Loucy (cell line): ENCODE data around the gene HTRA3.

Experiments used
- H2AFZ ChIP-seq: fragments of 200-600 bp; sonication (generic); 2 replicates; pipeline ENCODE4 v1.6.0; 2016; ENCODE audit warnings: antibody characterized with exemption, mild to moderate bottlenecking, low read length, moderate library complexity
- H3F3A ChIP-seq: fragments of 200-600 bp; 2 replicates; pipeline ENCODE4 v1.6.0; 2016; ENCODE audit warnings: antibody characterized with exemption, low read depth, mild to moderate bottlenecking
- H3K27me3 ChIP-seq: fragments of 200-600 bp; sonication (generic); 2 replicates; pipeline ENCODE4 v1.6.1; 2014; ENCODE audit warnings: low read length, mild to moderate bottlenecking; ENCODE audit not compliant: insufficient read depth, poor library complexity, severe bottlenecking
- H3K36me3 ChIP-seq: fragments of 200-600 bp; sonication (generic); 2 replicates; pipeline ENCODE4 v1.6.1; 2016; ENCODE audit warnings: low read length; ENCODE audit not compliant: insufficient read depth
- H3K4me1 ChIP-seq: fragments of 200-600 bp; sonication (generic); 2 replicates; pipeline ENCODE4 v1.5.1; 2014; ENCODE audit warnings: low read length, mild to moderate bottlenecking; ENCODE audit not compliant: insufficient read depth, poor library complexity, severe bottlenecking
- H3K4me2 ChIP-seq: fragments of 200-600 bp; sonication (generic); 2 replicates; pipeline ENCODE4 v1.6.0; 2014; ENCODE audit warnings: antibody characterized with exemption, low read length, low read depth, mild to moderate bottlenecking; ENCODE audit not compliant: poor library complexity, severe bottlenecking
- H3K4me3 ChIP-seq: fragments of 200-600 bp; sonication (generic); 2 replicates; pipeline ENCODE4 v1.5.1; 2014; ENCODE audit warnings: low read length, mild to moderate bottlenecking, mixed read lengths; ENCODE audit not compliant: poor library complexity, severe bottlenecking
- H3K79me2 ChIP-seq: fragments of 200-600 bp; sonication (generic); 2 replicates; pipeline ENCODE4 v1.6.1; 2014; ENCODE audit warnings: low read length; ENCODE audit not compliant: insufficient read depth
- H3K9ac ChIP-seq: fragments of 200-600 bp; sonication (generic); 2 replicates; pipeline ENCODE4 v1.6.0; 2014; ENCODE audit warnings: mild to moderate bottlenecking, low read depth, low read length, moderate library complexity; ENCODE audit not compliant: poor library complexity, severe bottlenecking
- H3K9me2 ChIP-seq: fragments of 200-600 bp; sonication (generic); replicated peaks from 2 replicates; pipeline ENCODE4 v1.6.1; 2016; ENCODE audit warnings: low read depth, low read length, mixed read lengths
- H3K9me3 ChIP-seq: fragments of 200-600 bp; sonication (generic); 2 replicates; pipeline ENCODE4 v1.6.1; 2014; ENCODE audit warnings: mild to moderate bottlenecking, antibody characterized with exemption, low read length, low read depth; ENCODE audit not compliant: insufficient read depth
- H4K20me1 ChIP-seq: fragments of 200-600 bp; sonication (generic); 2 replicates; pipeline ENCODE4 v1.6.0; 2014; ENCODE audit warnings: antibody characterized with exemption, low read length, mild to moderate bottlenecking; ENCODE audit not compliant: insufficient read depth, poor library complexity, severe bottlenecking
- EZH2phosphoT487 ChIP-seq: fragments of 200-600 bp; IDR thresholded peaks from 2 replicates; pipeline ENCODE4 v1.6.1; 2018; ENCODE audit warnings: antibody characterized with exemption, mild to moderate bottlenecking, moderate library complexity, borderline replicate concordance
- TF ChIP-seq, protein P1 (sequence below): fragments of 200-600 bp; sonication (generic); conservative IDR thresholded peaks from 2 replicates; pipeline ENCODE4 v1.5.1; 2014; ENCODE audit warnings: mild to moderate bottlenecking, antibody characterized with exemption, low read length

The HTRA3 gene

GRCh38 chr4:8297691-8298485, 28.3 kb downstream of the HTRA3 start:
- Histone ChIP-seq H3K4me3 (no peak overlapping the region), H4K20me1 (no peaks in the 10 kb centered on the region), H3K9me3 (peaks cover 4% of the 10 kb centered on the region; the same call in 1 of the 2 replicates), H2AFZ (no peak overlapping the region), H3K4me2 (no peak overlapping the region), H3K4me1 (no peaks in the 10 kb centered on the region), H3K27me3 (no peaks in the 10 kb centered on the region), H3K79me2 (no peaks in the 10 kb centered on the region), H3K9ac (no peak overlapping the region), H3F3A (no peaks in the 10 kb centered on the region), H3K36me3 (no peaks in the 10 kb centered on the region), H3K9me2 (no peaks in the 10 kb centered on the region)
- no peak for TF ChIP-seq EZH2phosphoT487
- TF ChIP-seq, protein P1, sequence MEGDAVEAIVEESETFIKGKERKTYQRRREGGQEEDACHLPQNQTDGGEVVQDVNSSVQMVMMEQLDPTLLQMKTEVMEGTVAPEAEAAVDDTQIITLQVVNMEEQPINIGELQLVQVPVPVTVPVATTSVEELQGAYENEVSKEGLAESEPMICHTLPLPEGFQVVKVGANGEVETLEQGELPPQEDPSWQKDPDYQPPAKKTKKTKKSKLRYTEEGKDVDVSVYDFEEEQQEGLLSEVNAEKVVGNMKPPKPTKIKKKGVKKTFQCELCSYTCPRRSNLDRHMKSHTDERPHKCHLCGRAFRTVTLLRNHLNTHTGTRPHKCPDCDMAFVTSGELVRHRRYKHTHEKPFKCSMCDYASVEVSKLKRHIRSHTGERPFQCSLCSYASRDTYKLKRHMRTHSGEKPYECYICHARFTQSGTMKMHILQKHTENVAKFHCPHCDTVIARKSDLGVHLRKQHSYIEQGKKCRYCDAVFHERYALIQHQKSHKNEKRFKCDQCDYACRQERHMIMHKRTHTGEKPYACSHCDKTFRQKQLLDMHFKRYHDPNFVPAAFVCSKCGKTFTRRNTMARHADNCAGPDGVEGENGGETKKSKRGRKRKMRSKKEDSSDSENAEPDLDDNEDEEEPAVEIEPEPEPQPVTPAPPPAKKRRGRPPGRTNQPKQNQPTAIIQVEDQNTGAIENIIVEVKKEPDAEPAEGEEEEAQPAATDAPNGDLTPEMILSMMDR = no peak

GRCh38 chr4:8300832-8301231, 31.3 kb downstream of the HTRA3 start:
- no peak overlapping the region for H2AFZ ChIP-seq
- no peaks in the 10 kb centered on the region for H3K9me2 ChIP-seq
- no peaks in the 10 kb centered on the region for H4K20me1 ChIP-seq
- no peaks in the 10 kb centered on the region for H3K79me2 ChIP-seq
- H3K36me3 ChIP-seq = no peaks in the 10 kb centered on the region
- no peak overlapping the region for H3K4me2 ChIP-seq
- TF ChIP-seq, protein P1 = no peak
- no peak for TF ChIP-seq EZH2phosphoT487
- H3K9ac ChIP-seq = no peak overlapping the region
- H3K9me3 ChIP-seq = no peaks in the 10 kb centered on the region; the same call in 1 of the 2 replicates
- H3F3A ChIP-seq = no peaks in the 10 kb centered on the region
- H3K27me3 ChIP-seq = no peaks in the 10 kb centered on the region
- H3K4me3 ChIP-seq = no peak overlapping the region
- H3K4me1 ChIP-seq = no peaks in the 10 kb centered on the region

DNA sequence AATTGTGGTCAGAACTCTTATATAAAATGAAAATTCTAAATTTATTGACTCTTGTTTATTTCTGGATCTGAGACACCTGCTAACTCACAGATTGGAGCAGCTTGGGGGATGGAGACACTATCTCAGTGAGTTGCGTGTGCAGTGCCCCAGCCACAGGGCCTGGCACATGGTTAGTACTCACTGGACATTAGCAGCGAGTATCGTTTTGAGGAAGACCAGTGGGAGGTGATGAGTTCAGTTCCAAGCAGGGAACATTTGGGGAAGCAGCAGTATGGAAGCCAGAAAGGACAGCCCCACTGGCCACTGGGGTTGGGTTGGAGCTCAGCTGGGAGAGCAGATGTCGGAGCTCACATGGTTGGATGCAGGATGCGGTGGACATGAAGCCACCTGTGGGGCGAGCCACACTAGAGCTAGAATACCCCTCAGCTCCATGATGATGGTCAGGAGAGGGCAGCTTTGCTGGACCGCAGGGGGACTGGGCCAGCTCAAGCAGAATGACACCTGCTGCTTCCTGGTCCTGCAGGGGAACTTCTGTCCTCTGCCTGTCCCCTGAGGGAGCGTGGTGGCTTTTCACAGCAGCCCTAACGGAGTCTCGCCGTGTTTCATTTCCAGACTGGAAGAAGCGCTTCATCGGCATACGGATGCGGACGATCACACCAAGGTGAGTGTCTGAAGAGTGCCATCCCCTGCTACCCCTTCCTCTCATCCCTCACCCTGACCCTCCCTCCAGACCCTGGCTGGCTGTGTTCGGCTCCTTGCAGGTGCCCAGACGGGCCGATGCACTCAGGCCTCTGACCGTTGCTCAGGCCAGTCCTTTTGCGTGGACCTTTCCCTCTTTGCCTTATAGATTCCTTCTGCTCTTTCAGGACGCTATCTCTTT, 32.5 kb downstream of the HTRA3 start:
- Histone ChIP-seq H3K9me2 (no peaks in the 10 kb centered on the region), H3K4me3 (no peak overlapping the region), H2AFZ (no peak overlapping the region), H3K36me3 (no peaks in the 10 kb centered on the region), H3K79me2 (no peaks in the 10 kb centered on the region), H3K9ac (no peak overlapping the region), H3K4me1 (no peaks in the 10 kb centered on the region), H3K9me3 (peaks cover 3% of the 10 kb centered on the region; the same call in 1 of the 2 replicates), H3F3A (no peaks in the 10 kb centered on the region), H4K20me1 (no peaks in the 10 kb centered on the region), H3K27me3 (no peaks in the 10 kb centered on the region), H3K4me2 (no peak overlapping the region)
- no peak for TF ChIP-seq EZH2phosphoT487
- TF ChIP-seq, protein P1 = no peak
